GM21529 (cell line): ENCODE data around the gene HPCAL1.

Experiments
- ATAC-seq: cut with Tn5 transposase; IDR thresholded peaks from one replicate; pipeline ENCODE4 v1.9.1; 2021; ENCODE audit not compliant: unreplicated experiment

HPCAL1 gene

GRCh38 chr2:10322481-10322880 is 19.8 kb downstream of the HPCAL1 start:
- ATAC-seq = no peak

GRCh38 chr2:10322973-10323372 is 20.3 kb downstream of the HPCAL1 start:
- ATAC-seq = no peak

GRCh38 chr2:10323535-10323934 is 20.8 kb downstream of the HPCAL1 start:
- no peak for ATAC-seq

DNA sequence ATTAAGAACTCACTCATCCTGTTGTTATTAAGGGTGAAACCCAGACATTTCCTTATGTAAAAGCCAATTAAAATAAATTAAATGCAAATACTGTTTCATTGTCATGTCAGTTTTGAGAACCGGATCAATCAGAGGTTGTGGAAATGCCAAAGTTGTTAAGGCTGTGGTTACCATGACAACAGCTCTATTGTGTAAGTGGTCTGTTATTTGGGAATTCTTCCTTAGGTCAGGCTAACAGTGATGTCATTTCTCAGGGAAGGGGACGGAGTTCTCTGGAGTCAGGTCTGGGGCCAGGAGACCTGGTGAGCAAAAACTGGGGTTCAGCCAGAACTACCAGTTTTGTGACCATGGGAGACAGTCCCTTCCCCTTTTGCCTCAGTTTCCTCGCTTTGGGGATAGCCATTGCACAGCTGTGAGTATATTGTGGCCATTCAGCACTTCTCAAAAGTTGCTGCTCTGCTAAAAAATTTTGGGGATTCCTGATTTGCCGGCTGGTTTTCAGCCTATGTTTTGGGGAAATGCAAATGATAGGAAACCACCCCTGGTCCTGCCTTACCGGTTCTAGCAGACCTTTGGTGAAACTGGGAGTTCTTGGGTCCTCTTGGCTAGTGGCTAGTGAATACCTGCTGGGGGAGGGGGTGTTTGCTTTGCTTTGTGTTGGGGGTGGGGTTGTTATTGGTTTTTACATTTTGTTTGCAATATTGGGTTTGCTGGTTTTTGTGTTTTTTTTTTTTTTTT is 21.6 kb downstream of the HPCAL1 start:
- ATAC-seq = peak; percentile 60

DNA sequence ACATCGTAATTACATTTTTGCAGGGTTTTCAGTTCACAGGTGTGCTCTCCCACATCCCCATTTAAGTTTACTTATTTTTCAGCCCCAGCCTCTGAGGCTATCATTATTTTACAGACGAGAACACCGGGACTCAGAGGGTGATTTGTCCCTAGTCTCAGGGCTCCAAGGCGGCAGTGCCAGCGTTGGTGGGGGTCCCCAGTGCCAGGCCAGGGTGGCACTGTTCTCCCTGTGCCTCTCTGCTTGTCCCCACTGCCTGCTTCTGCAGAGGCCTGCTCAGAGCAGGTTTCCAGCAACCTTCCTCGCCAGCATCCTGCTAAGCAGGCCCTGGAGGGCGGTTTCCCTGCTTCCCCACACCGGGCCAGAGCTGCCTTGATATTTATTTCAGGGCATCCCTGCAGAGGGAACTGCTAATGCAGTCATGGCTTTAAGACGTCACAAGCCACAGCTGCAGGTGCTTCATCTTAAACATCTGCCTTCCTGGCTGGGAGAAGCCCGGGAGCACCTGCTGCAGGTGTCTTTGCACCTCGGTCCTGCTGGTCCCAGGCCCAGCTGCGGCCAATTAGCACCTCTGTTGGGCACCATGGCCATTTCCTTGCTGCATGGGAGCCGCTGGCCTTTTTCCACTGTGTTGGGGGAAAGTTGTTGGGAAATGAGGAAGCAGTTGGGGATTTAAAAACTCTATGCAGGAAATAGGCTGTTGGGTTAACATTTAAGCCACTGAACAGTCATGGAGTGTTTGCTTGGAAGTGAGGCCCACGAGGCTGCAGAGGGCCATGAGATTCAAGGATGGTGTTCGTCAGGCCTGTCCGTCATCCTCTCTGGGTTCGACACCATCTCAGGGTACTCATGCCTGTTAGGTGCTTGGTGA is 22.8 kb downstream of the HPCAL1 start:
- ATAC-seq = no peak

DNA sequence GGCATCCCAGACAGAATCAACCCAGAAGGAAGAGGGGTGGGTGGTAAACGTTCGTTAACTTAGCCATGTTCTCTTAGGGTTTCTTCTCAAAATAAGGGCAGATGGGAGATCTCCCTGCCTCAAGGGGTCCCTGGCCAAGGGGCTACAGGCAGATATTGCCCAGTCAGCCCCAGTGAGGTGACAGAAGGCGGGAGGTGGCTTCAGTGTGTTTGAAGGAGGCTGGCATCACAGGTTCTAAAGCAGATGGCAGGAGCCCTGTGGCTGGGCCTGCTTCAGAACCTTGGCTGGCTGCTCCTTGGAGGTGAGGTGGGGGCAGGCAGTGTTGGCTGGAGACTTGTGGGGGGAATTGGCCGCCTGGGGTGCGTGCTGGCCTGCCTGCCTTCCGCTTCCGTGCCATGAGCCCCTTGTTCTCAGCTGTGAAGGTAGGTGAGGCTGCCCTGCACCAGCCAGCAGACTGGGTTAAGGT is 23.5 kb downstream of the HPCAL1 start:
- ATAC-seq = no peak

DNA sequence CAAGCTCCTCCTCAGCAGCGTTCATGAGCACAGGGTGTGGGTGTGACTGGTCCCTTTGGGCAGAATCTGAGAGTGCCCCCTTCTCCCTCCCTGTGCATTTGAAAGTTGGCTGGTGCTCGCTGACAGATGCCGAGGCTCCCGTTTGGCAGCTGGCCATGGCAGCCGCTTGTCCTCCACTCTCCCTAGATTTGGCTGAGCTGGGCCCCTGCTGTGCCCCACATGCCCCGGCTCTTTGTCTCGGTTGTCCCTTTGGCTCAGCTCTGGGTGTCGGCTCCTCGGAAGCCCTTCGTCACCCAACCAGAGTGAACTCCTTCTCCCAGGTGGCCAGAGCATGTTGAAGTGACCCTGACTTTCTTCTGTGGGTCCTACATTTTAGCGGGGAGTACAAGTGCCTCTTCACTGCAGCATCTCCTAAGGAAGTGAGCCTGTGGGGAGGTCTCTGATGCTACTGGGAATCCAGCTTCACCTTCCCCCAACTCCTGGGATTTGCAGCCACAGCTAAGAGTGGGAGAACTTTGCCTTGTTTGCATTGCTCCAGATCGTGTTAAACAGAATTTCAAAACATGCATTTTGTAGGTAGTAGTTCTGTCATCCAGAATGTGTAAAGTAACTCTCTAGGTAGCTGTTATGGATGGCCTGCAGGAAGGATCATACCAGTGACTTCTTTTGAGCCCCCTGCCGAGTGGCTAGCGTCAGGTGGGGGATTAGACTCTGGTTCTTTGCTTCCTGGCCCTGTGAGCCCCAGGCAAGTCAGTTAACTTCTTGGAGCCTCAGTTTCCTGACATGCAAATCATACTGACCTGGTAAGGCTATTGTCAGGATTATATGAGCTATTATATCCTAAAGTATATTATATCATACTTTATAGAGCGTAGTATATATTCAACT is 24.2 kb downstream of the HPCAL1 start:
- no peak for ATAC-seq

DNA sequence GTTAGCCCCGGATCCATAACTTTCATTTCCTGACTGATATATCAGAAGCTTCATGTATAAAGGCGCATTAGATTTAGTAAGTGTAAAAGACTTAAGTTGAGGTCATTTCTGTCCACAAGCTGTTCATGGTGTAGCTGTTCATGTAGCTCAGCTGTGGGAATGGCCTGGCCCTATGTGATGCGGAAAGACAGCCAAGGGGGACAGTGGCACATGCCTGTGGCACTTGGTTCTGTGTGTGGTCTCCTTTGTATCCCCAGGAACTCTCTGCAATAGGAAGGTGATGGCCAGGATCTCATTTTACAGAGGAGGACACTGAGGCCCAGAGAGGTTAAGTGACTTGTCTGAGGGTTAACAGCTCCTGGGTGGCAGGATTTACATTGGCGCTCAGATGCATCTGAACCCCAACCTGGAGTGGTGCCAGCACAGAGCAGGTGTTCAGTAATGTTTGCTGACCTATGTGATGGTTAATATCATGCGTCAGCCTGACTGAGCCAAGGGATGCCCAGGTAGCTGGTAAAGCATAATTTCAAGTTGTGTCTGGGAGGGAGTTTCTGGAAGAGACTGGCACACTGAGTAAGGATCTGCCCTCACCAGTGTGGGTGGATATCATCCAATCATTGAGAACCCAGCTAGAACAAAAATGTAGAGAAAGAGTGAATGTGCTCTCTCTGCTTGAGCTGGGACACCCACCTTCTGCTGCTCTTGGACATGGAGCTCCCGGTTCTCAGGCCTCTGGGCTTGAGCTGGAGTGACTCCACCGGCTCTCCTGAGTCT is 25.4 kb downstream of the HPCAL1 start:
- ATAC-seq = no peak

GRCh38 chr2:10328670-10329579 is 26.2 kb downstream of the HPCAL1 start:
- ATAC-seq = no peak

- ATAC-seq = no peak
These were observed 26.8 kb downstream of the HPCAL1 start for GRCh38 chr2:10329580-10329879.

DNA sequence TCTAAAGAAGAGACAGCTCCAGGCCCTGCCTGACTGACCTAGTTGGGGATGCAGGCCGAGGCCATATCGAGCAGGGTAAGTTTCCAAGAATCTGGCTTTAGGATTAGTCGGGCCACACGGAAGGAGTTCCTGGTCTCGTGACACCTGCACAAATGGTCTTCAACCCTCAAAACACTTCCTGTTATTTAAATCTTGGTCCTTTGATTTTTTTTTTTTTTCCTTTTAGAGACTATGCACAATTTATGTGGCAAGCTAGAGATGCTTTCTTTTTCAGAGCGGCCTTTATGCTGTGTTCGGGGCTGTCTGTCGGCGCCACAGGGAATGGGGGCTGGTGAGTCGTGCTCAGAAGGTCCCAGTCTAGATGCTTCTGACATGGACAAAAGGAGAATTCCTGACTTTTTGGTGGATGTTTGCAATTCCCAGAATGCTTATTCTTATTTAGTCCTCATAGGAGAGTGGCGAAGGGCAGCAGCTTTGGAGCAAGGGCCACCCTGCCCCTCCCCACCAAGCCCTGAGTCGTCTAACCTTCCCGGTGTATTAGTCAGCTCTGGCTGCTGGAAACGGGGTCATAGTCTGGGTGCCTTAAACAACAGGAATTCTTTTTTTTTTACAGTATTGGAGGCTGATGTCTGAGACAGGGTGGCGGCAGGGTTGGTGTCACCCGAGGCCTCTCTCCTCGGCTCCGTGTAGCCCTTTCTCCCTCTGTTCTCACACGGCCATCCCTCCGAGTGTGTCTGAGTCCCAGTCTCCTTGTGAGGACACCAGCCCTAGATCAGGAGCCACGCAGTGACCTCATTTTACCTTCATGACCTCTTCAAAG is 27.4 kb downstream of the HPCAL1 start:
- no peak for ATAC-seq

GRCh38 chr2:10330700-10331026 is 28.0 kb downstream of the HPCAL1 start:
- no peak for ATAC-seq

GRCh38 chr2:10331027-10331701 is 28.5 kb downstream of the HPCAL1 start:
- ATAC-seq = peak; percentile 71

GRCh38 chr2:10331702-10332401 is 29.1 kb downstream of the HPCAL1 start:
- ATAC-seq = peak; percentile 74

- no peak for ATAC-seq
These were observed 29.9 kb downstream of the HPCAL1 start for GRCh38 chr2:10332402-10333246.

DNA sequence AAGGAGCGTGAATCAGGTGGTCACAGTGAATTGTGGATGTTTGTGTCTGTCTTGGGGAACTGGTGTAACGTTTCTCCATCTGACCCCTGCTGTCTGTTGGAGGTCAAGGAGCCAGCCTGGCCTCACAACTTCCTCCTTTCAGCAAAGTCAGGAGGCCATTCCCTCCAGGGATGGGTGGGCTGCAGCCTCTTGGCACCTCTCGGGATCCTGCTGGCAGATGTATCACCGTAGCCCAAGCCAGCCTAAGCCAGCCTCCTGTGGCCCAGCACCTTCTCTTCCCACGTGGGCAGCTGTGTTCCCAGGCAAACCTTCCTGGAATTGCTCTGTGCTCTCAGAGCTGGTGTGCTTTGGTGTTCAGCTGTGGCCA is 30.5 kb downstream of the HPCAL1 start:
- ATAC-seq = no peak

- ATAC-seq = no peak
These were observed 31.3 kb downstream of the HPCAL1 start for GRCh38 chr2:10333966-10334365.
